HepG2 (cell line): ENCODE data around the gene LRIG1. TPM values are rescaled to one million over a fixed set of nuclear protein-coding genes. Genes with fewer than 3 reads are reported as not detected.
A peak's percentile ranks its signal among the peaks of the same experiment; 100 is the strongest.

ENCODE experiments used
- ATAC-seq: fragments of 200-7000 bp; cut with Tn5 transposase; 3 replicates; pipeline ENCODE4 v1.9.1; 2020; ENCODE audit warnings: mild to moderate bottlenecking, moderate library complexity
- BruUV-seq: library from RNA; stranded (reverse); fragments of 400-500 nt; replicated peaks from 2 replicates; lab custom pipeline; 2021; lab: Mats Ljungman, UMichigan
- CTCF ChIA-PET: fragments of 300-600 bp; formaldehyde crosslinking; extraction: SDS; loops from one replicate; lab custom pipeline; 2021; ENCODE audit warnings: low total read pairs, inconsistent platforms, low intra/inter-chr PET ratio; lab: Yijun Ruan, JAX
- POLR2A ChIA-PET: fragments of 350-600 bp; sonication (Branson Sonifier 250); formaldehyde crosslinking; loops from one replicate; lab custom pipeline; 2020; ENCODE audit warnings: antibody characterized with exemption, inconsistent platforms; lab: Yijun Ruan, JAX
- DNase-seq: peaks from one replicate; pipeline ENCODE4 v3.0.0-alpha.2; 2015; ENCODE audit warnings: low spot score
- FAIRE-seq: peaks from 3 replicates; lab custom pipeline; 2011; peaks lifted over from hg19 to GRCh38; lab: Jason Lieb, UNC
- H2AFZ ChIP-seq: one replicate; pipeline ENCODE4 v1.6.1; 2011; ENCODE audit warnings: low read length, inconsistent platforms
- H3K27ac ChIP-seq: fragments of 300-600 bp; 3 replicates; pipeline ENCODE4 v1.8.0; 2011; ENCODE audit warnings: mixed run types, mild to moderate bottlenecking, mixed read lengths, low read length, inconsistent platforms; ENCODE audit not compliant: insufficient read depth; ENCODE audit errors: extremely low read length
- H3K27me3 ChIP-seq, 2 experiments: fragments of 200-600 bp in 1 of 2; 2 replicates in 1 of 2; 3 replicates in 1 of 2; pipeline versions ENCODE4 v1.6.0 to v1.8.0; 2011; ENCODE audit warnings: low read length in 2 of 2, mild to moderate bottlenecking in 2 of 2, moderate library complexity in 2 of 2, inconsistent platforms in 1 of 2; ENCODE audit not compliant: insufficient read depth in 2 of 2, control insufficient read depth in 1 of 2
- H3K36me3 ChIP-seq, 2 experiments: fragments of 200-600 bp in 1 of 2; replicated peaks in 1 of 2; 2 replicates in 1 of 2; 3 replicates in 1 of 2; pipeline versions ENCODE4 v1.5.1 to v1.8.0; 2011; ENCODE audit warnings: low read length in 2 of 2, inconsistent platforms in 1 of 2; ENCODE audit not compliant: insufficient read depth in 2 of 2, control insufficient read depth in 1 of 2
- H3K4me1 ChIP-seq: 2 replicates; pipeline ENCODE4 v1.5.1; 2012; ENCODE audit warnings: low read length, inconsistent platforms; ENCODE audit not compliant: insufficient read depth
- H3K4me2 ChIP-seq: 2 replicates; pipeline ENCODE4 v1.6.0; 2011; ENCODE audit warnings: low read depth, low read length, inconsistent platforms
- H3K4me3 ChIP-seq, 3 experiments: fragments of 200-600 bp in 1 of 3; sonication (generic), shearing (Covaris generic) in 1 of 3; replicated peaks in 1 of 3; 2 replicates each; pipeline ENCODE4 v1.5.1; 2011 to 2016; ENCODE audit warnings: low read length in 3 of 3, inconsistent platforms in 2 of 3, low read depth in 2 of 3, mild to moderate bottlenecking in 2 of 3, control low read depth in 1 of 3, mixed read lengths in 1 of 3; ENCODE audit not compliant: insufficient read depth in 1 of 3
- H3K79me2 ChIP-seq: one replicate; pipeline ENCODE4 v1.6.1; 2011; ENCODE audit warnings: low read length, inconsistent platforms; ENCODE audit not compliant: insufficient read depth
- H3K9ac ChIP-seq: 2 replicates; pipeline ENCODE4 v1.6.0; 2011; ENCODE audit warnings: mild to moderate bottlenecking, low read depth, low read length, inconsistent platforms; ENCODE audit not compliant: insufficient read depth
- H3K9me3 ChIP-seq: 2 replicates; pipeline ENCODE4 v1.5.1; 2012; ENCODE audit warnings: mild to moderate bottlenecking, low read length
- H4K20me1 ChIP-seq: 2 replicates; pipeline ENCODE4 v1.6.0; 2011; ENCODE audit warnings: inconsistent platforms, mild to moderate bottlenecking, low read length, moderate library complexity; ENCODE audit not compliant: insufficient read depth
- CHD4 ChIP-seq: fragments of 200-600 bp; sonication (generic); IDR thresholded peaks from 2 replicates; pipeline ENCODE4 v1.7.0; 2017; ENCODE audit warnings: mild to moderate bottlenecking, low read length, borderline replicate concordance
- EHMT2 ChIP-seq: fragments of 200-600 bp; sonication (generic); IDR thresholded peaks from 2 replicates; pipeline ENCODE4 v1.7.0; 2017; ENCODE audit warnings: antibody characterized with exemption, low read depth, low read length, borderline replicate concordance
- KDM2A ChIP-seq: sonication (generic); formaldehyde crosslinking; IDR thresholded peaks from 2 replicates; pipeline ENCODE4 v1.4.0; 2020; ENCODE audit warnings: low read depth, missing genetic modification reagents, borderline replicate concordance
- KLF15 ChIP-seq: sonication (generic); formaldehyde crosslinking; IDR thresholded peaks from 2 replicates; pipeline ENCODE4 v1.8.1; 2023; ENCODE audit warnings: borderline replicate concordance, mild to moderate bottlenecking, inconsistent platforms, missing genetic modification reagents, mixed read lengths
- MAZ ChIP-seq, 2 experiments: sonication (generic) in 1 of 2; formaldehyde crosslinking in 1 of 2; IDR thresholded peaks; 2 replicates each; pipeline versions ENCODE4 v1.5.0 to v1.6.1; 2012 to 2020; ENCODE audit warnings: low read depth in 2 of 2, mild to moderate bottlenecking in 2 of 2, borderline replicate concordance in 1 of 2, improper control_type of control experiment in 1 of 2, low read length in 1 of 2, missing genetic modification reagents in 1 of 2, moderate library complexity in 1 of 2
- MEIS2 ChIP-seq: sonication (generic); formaldehyde crosslinking; IDR thresholded peaks from 2 replicates; pipeline ENCODE4 v1.9.0; 2021; ENCODE audit warnings: mild to moderate bottlenecking, missing genetic modification reagents
- SATB2 ChIP-seq: sonication (generic); formaldehyde crosslinking; IDR thresholded peaks from 2 replicates; pipeline ENCODE4 v1.5.0; 2020; ENCODE audit warnings: missing genetic modification reagents
- TCF12 ChIP-seq, 2 experiments: fragments of 450-650 bp in 1 of 2; sonication (generic) in 1 of 2; formaldehyde crosslinking in 1 of 2; IDR thresholded peaks; 2 replicates each; pipeline versions ENCODE4 v1.6.1 to v1.8.0; 2017 to 2022; ENCODE audit warnings: antibody characterized with exemption in 1 of 2, mild to moderate bottlenecking in 1 of 2, missing genetic modification reagents in 1 of 2, moderate library complexity in 1 of 2
- ZNF24 ChIP-seq: fragments of 450-650 bp; IDR thresholded peaks from 2 replicates; pipeline ENCODE4 v1.6.1; 2017; ENCODE audit warnings: antibody characterized with exemption, mild to moderate bottlenecking
- ZNF33B ChIP-seq: sonication (generic); formaldehyde crosslinking; IDR thresholded peaks from 2 replicates; pipeline ENCODE4 v1.5.1; 2020; ENCODE audit warnings: mild to moderate bottlenecking, missing genetic modification reagents
- WGBS: methylation state at CpG from one replicate; pipeline ENCODE4 v1.1.6; 2017; ENCODE audit warnings: low lambda C conversion rate; 5-methylcytosine and 5-hydroxymethylcytosine counted together
- in situ Hi-C: cut with HindIII; loops from 2 replicates; pipeline ENCODE4 v1.10.0; 2017; ENCODE audit warnings: low pct_unique_long_range_greater_than_20kb; ENCODE audit not compliant: extremely low pct_ligation_motif_present
- intact Hi-C: fragments of 100-400 bp; cut with micrococcal nuclease; formaldehyde crosslinking; loops from one replicate; pipeline ENCODE4 v1.10.0; 2022; ENCODE audit not compliant: unreplicated experiment
- polyA plus RNA-seq, 8 experiments: library from polyadenylated mRNA; depleted of rRNA in 3 of 8; stranded (reverse) in 7 of 8; unstranded in 1 of 8; fragments of >200 nt; fragmentation: Illumina TruSeq in 4 of 8; extraction: Trizol in 4 of 8; gene quantifications; 2 replicates each; pipeline versions ENCODE4 v1.2.1 to v1.2.3, GENCODE V29; 2011 to 2016; ENCODE audit warnings: low read depth in 4 of 8, missing spikeins in 1 of 8, mixed read lengths in 1 of 8; ENCODE audit not compliant: insufficient read depth in 1 of 8
- total RNA-seq, 5 experiments: library from RNA; depleted of rRNA; stranded (reverse); fragments of >200 nt; fragmentation: Illumina TruSeq; extraction: Trizol; gene quantifications; 2 replicates each; pipeline ENCODE4 v1.2.3, GENCODE V29; 2016; ENCODE audit warnings: low read depth in 1 of 5
- TF ChIP-seq, protein P1 (sequence below): sonication (generic); formaldehyde crosslinking; IDR thresholded peaks from 2 replicates; pipeline ENCODE4 v1.4.0; 2020; ENCODE audit warnings: missing genetic modification reagents
- TF ChIP-seq, protein P2 (sequence below): sonication (generic); formaldehyde crosslinking; IDR thresholded peaks from 2 replicates; pipeline ENCODE4 v1.4.0; 2020; ENCODE audit warnings: missing genetic modification reagents
- TF ChIP-seq, protein P3 (sequence below): IDR thresholded peaks from 2 replicates; pipeline ENCODE4 v1.6.1; 2016; ENCODE audit warnings: mild to moderate bottlenecking, missing biosample characterization, missing genetic modification reagents
- TF ChIP-seq, protein P4 (sequence below): sonication (generic); formaldehyde crosslinking; IDR thresholded peaks from 2 replicates; pipeline ENCODE4 v1.4.0; 2020; ENCODE audit warnings: mild to moderate bottlenecking, missing genetic modification reagents

The LRIG1 gene
- total and polyA plus RNA-seq, 2 of the 13 experiments (the other 11 are each of a cell fraction or from before 2014, with no cell fraction given) = 17.8 to 24.8 TPM

DNA sequence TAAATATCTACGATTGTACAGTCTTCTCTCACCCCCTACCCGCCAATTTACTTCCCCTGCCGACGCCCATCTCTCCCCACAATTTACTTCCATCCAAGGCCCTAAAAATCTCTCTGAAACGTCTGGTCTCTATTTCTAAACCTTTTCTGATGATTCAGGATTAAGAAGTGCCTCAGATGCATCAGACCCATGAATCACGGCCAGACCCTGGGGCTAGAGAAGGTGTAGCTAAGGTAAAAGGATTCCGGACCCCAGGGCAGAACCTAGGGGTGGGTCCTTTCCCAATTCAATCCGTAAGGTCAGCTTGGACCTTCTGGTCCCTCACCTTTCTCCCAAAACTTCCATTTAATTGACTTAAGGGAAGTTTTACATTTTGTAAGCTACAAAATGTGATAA is 46.4 kb downstream of the LRIG1 start:
- Histone ChIP-seq H3K27me3 (no peaks in the 10 kb centered on the region), H3K79me2 (peaks cover 2% of the 10 kb centered on the region), H3K27ac (peak overlapping the region; percentile 49), H3K4me1 (peaks cover 19% of the 10 kb centered on the region), H3K4me3 (no peak overlapping the region), H3K36me3 (peaks cover 4 to 40% of the 10 kb centered on the region in 2 experiments), H2AFZ (no peak overlapping the region), H4K20me1 (no peaks in the 10 kb centered on the region), H3K9me3 (no peaks in the 10 kb centered on the region), H3K9ac (no peak overlapping the region), H3K4me2 (no peak overlapping the region)
- in situ Hi-C loops (no loop called here), intact Hi-C loops (no loop called here)
- CTCF ChIA-PET = no interaction called here
- BruUV-seq = no TSS peak
- 97% methylated on average over 8 of the region's 8 CpGs for WGBS
- no peak for DNase-seq
- no peak for TF ChIP-seq ZNF33B
- TF ChIP-seq, protein P1, sequence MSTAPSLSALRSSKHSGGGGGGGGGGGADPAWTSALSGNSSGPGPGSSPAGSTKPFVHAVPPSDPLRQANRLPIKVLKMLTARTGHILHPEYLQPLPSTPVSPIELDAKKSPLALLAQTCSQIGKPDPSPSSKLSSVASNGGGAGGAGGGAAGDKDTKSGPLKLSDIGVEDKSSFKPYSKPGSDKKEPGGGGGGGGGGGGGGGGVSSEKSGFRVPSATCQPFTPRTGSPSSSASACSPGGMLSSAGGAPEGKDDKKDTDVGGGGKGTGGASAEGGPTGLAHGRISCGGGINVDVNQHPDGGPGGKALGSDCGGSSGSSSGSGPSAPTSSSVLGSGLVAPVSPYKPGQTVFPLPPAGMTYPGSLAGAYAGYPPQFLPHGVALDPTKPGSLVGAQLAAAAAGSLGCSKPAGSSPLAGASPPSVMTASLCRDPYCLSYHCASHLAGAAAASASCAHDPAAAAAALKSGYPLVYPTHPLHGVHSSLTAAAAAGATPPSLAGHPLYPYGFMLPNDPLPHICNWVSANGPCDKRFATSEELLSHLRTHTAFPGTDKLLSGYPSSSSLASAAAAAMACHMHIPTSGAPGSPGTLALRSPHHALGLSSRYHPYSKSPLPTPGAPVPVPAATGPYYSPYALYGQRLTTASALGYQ (CRISPR knock-in tag) = no peak
- TF ChIP-seq ZNF24 = no peak
- no peak for TF ChIP-seq MEIS2
- no peak for TF ChIP-seq MAZ (IDR thresholded peaks at IDR 0.05; ENCODE audit: borderline replicate concordance, low read depth, low read length)
- no peak for TF ChIP-seq MAZ (CRISPR knock-in tag; IDR thresholded peaks at IDR 0.05; ENCODE audit: low read depth)
- TF ChIP-seq KDM2A (CRISPR knock-in tag) = no peak
- TF ChIP-seq, protein P2, sequence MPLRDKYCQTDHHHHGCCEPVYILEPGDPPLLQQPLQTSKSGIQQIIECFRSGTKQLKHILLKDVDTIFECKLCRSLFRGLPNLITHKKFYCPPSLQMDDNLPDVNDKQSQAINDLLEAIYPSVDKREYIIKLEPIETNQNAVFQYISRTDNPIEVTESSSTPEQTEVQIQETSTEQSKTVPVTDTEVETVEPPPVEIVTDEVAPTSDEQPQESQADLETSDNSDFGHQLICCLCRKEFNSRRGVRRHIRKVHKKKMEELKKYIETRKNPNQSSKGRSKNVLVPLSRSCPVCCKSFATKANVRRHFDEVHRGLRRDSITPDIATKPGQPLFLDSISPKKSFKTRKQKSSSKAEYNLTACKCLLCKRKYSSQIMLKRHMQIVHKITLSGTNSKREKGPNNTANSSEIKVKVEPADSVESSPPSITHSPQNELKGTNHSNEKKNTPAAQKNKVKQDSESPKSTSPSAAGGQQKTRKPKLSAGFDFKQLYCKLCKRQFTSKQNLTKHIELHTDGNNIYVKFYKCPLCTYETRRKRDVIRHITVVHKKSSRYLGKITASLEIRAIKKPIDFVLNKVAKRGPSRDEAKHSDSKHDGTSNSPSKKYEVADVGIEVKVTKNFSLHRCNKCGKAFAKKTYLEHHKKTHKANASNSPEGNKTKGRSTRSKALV (CRISPR knock-in tag) = no peak
- no peak for TF ChIP-seq CHD4
- TF ChIP-seq TCF12 (IDR thresholded peaks at IDR 0.05) = no peak
- TF ChIP-seq TCF12 (CRISPR knock-in tag; IDR thresholded peaks at IDR 0.05) = no peak
- TF ChIP-seq EHMT2 = no peak
- TF ChIP-seq, protein P3, sequence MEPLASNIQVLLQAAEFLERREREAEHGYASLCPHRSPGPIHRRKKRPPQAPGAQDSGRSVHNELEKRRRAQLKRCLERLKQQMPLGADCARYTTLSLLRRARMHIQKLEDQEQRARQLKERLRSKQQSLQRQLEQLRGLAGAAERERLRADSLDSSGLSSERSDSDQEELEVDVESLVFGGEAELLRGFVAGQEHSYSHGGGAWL (CRISPR knock-in tag) = no peak
- TF ChIP-seq, protein P4, sequence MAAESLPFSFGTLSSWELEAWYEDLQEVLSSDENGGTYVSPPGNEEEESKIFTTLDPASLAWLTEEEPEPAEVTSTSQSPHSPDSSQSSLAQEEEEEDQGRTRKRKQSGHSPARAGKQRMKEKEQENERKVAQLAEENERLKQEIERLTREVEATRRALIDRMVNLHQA = no peak
- TF ChIP-seq KLF15 (CRISPR knock-in tag) = no peak
- TF ChIP-seq SATB2 (CRISPR knock-in tag) = no peak
- POLR2A ChIA-PET = interaction anchor here (1.2 kb wide), 1 partner anchor 10 kb away, joined by 3 read pairs; no protein-coding TSS in a partner anchor
- no peak for FAIRE-seq
- no peak for ATAC-seq
